Activated CD8-positive, alpha-beta memory T cell treated with anti-CD3 and anti-CD28 coated beads, Interleukin-2, amount 10 ng/mL, durations not matched to agents 7 days and 5 days (primary cell): Measurements from ENCODE around the gene DNAJB6. TPM values are rescaled to one million over a fixed set of nuclear protein-coding genes. Genes with fewer than 3 reads are reported as not detected.
A peak's percentile ranks its signal among the peaks of the same experiment; 100 is the strongest.

ENCODE experiments used
- ATAC-seq: fragments of 150-1000 bp; cut with Tn5 transposase; one replicate; pipeline ENCODE4 v1.10.0; 2021; ENCODE audit warnings: moderate library complexity
- CTCF ChIA-PET: fragments of 350-600 bp; sonication (Branson Sonifier 250); formaldehyde crosslinking; loops from one replicate; lab custom pipeline; 2021; ENCODE audit warnings: antibody characterized with exemption; lab: Charles Lee
- DNase-seq: peaks from one replicate; pipeline ENCODE4 v3.0.0-alpha.2; 2020
- H3K27ac Mint-ChIP-seq: one replicate; pipeline ENCODE4 v1.8.0; 2021; ENCODE audit warnings: mild to moderate bottlenecking, mixed read lengths
- H3K27me3 Mint-ChIP-seq: one replicate; pipeline ENCODE4 v1.8.0; 2021; ENCODE audit warnings: mixed read lengths
- H3K36me3 Mint-ChIP-seq: one replicate; pipeline ENCODE4 v1.8.0; 2021; ENCODE audit warnings: mild to moderate bottlenecking, mixed read lengths
- H3K4me1 Mint-ChIP-seq: one replicate; pipeline ENCODE4 v1.8.0; 2021; ENCODE audit warnings: mixed read lengths
- H3K4me3 Mint-ChIP-seq: one replicate; pipeline ENCODE4 v1.8.0; 2021; ENCODE audit warnings: mild to moderate bottlenecking, moderate library complexity, mixed read lengths
- H3K9me3 Mint-ChIP-seq: one replicate; pipeline ENCODE4 v1.8.0; 2022; ENCODE audit warnings: low read depth, mixed read lengths
- total RNA-seq, 2 experiments: library from RNA; stranded (reverse); gene quantifications; one replicate each; pipeline ENCODE4 v1.2.3, GENCODE V29; 2021

Gene DNAJB6
- total RNA-seq, 2 experiments from 2014 or later: 82.0 to 85.6 TPM

DNA sequence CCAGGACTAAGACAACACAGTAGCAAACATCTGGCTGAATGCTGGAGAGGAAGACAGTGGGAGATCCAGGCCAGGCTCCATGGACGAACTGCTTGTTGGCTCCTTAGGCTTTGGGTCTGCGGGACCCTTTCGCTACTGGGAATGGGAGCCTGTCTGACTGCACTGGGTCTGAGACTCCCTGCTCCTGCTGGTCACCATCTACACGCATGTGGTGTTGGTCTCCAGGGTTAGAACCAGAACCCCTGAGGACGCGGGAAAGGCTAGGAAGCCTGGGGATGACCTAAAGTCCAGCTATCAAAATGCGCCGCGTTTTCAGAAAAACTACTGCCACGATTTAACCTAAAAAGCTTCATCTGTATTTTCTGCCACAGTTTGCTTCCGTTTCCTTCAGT lies 817 bp upstream of the DNAJB6 start:
- ATAC-seq (no peak), DNase-seq (no peak)
- CTCF ChIA-PET: interaction anchor here (0.6 to 2.0 kb wide), 2 partner anchors 13 to 14 kb away, joined by 3 to 4 read pairs; no protein-coding TSS in a partner anchor
- peak overlapping the region; percentile 86 for H3K4me3 Mint-ChIP-seq
- peaks cover 31% of the 10 kb centered on the region for H3K4me1 Mint-ChIP-seq
- H3K27me3 Mint-ChIP-seq: peaks cover 27% of the 10 kb centered on the region
- no peaks in the 10 kb centered on the region for H3K9me3 Mint-ChIP-seq
- peaks cover 20% of the 10 kb centered on the region for H3K36me3 Mint-ChIP-seq
- H3K27ac Mint-ChIP-seq: peak overlapping the region; percentile 97

DNA sequence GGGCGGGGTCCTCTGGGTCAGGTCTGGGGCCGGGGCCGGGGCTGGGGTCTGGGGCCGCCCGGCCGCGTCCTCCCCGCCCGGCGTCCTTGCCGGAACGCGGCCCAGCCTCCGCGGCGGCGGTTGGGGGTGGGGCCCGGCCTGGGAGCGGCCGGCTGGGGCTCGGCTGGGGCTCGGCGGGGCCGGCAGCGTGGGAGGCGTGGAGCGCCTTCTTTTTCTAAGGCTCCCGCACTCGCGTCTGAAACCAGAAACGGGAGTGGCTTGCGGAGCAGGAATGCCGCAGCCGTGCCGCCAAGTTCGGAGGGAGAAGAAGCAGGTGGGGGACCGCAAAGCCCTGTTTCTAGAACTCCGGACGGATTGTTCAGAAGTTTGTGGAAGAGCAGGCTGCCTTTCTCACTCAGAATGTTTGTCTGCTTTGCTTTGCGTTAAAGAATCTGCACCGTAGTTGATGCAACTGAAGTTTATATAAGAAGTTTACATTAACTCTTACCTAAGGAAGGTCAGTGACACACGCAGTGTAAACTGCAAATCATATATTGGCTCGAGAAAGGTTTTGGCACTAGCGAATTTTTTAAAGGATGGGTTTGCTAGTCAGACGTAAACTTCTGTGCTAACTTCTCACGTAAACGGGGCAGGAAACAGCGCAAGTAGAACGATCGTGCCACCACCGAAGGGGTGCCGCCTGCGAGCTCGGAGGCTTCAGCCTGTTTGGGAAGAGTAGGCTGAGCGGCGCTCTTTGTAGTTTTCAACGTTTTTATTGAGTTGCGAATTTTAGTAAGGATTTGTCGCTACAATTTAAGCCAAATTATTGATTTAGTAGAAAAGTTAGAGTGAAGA lies 729 bp downstream of the DNAJB6 start:
- peak; percentile 69 for ATAC-seq
- Mint-ChIP-seq H3K27ac (peak overlapping the region; percentile 91), H3K27me3 (peaks cover 15% of the 10 kb centered on the region), H3K4me1 (peaks cover 43% of the 10 kb centered on the region), H3K4me3 (peak overlapping the region; percentile 84), H3K9me3 (no peaks in the 10 kb centered on the region), H3K36me3 (peaks cover 20% of the 10 kb centered on the region)
- CTCF ChIA-PET: interaction anchor here (0.9 to 2.9 kb wide), 13 partner anchors 10 to 410 kb away, joined by 3 to 18 read pairs (median 4); no protein-coding TSS in a partner anchor
- DNase-seq: peak; percentile 75

DNA sequence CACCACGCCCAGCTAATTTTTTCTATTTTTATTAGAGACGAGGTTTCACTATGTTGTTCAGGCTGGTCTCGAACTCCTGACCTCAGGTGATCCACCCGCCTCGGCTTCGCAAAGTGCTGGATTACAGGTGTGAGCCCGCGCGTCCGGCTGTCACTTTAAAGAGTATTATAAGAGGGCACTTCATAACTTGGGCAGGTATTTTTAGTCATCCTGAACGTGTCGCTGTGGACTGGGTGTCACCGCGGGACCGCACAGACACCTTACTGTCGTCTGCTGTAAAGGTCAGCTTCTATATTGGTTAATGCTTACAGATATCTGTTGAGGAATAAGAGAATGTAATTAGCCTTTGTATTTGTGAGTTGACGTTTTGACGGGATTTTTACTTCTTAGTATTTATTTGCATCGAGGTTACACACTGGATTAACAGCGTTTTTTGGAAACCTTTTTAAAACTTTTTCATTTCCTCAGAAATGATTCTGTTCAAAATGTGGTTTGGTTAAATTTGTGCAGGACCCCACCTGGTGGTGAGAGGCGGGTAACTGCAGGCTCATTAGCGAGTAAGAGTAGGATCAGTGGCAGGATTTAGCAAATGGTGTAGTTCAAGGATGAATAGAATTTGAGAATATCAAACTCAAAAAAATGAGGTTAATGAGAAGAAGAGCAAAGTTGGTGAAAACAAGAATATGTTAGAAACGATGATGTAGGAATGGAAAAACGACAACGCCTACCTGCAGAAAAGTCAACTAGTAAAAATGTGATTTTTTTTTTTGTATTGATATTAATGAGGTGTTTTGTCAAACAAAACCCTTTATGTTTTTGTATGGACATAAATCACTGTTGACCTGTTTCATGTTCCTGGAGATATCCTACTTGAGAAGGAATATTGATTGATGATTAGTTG lies 3.2 kb downstream of the DNAJB6 start:
- H3K36me3 Mint-ChIP-seq: peaks cover 26% of the 10 kb centered on the region
- peak overlapping the region; percentile 64 for H3K4me3 Mint-ChIP-seq
- H3K27ac Mint-ChIP-seq: peak overlapping the region; percentile 76
- no peaks in the 10 kb centered on the region for H3K9me3 Mint-ChIP-seq
- H3K4me1 Mint-ChIP-seq: peaks cover 52% of the 10 kb centered on the region
- CTCF ChIA-PET: interaction anchor here (0.8 to 2.9 kb wide), 11 partner anchors 8 to 69 kb away, joined by 3 to 13 read pairs (median 3); no protein-coding TSS in a partner anchor
- ATAC-seq (no peak), DNase-seq (peak; percentile 79)
- H3K27me3 Mint-ChIP-seq: peaks cover 4% of the 10 kb centered on the region

DNA sequence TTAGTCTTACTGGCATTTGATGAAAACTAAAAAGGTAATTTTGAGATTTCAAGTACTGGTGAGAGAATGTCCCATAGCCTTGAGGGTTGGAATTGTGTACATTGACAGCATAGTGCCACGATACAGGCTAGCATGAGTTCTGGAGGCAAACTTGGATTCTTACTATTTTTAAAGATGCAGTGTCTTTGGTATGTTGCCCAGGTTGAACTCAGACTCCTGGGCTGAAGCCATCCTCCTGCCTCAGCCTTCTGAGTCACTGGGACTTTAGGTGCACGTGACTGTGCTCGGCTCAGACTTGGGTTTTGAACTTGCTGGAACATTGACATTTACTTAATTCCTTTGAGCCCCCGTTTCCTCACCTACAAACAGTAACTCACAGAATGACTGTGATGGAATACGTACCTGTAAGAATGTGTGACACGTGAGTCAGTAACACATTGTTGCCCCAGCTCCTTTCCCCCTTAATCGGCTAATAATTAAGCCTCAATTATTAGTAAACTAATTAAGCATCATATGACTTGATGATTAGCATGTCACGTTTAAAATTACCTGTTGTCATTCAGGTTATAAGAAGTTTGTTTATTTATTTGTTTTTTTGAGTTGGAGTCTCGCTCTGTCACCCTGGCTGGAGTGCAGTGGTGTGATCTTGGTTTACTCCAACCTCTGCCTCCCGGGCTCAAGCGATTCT lies 10.6 kb downstream of the DNAJB6 start:
- H3K27me3 Mint-ChIP-seq: no peaks in the 10 kb centered on the region
- H3K36me3 Mint-ChIP-seq: peaks cover 15% of the 10 kb centered on the region
- DNase-seq (no peak), ATAC-seq (no peak)
- no peak overlapping the region for H3K27ac Mint-ChIP-seq
- H3K9me3 Mint-ChIP-seq: no peaks in the 10 kb centered on the region
- H3K4me3 Mint-ChIP-seq: no peak overlapping the region
- CTCF ChIA-PET: interaction anchor here (1.4 to 2.3 kb wide), 2 partner anchors 8 to 97 kb away, joined by 4 to 8 read pairs; no protein-coding TSS in a partner anchor
- H3K4me1 Mint-ChIP-seq: peaks cover 53% of the 10 kb centered on the region

DNA sequence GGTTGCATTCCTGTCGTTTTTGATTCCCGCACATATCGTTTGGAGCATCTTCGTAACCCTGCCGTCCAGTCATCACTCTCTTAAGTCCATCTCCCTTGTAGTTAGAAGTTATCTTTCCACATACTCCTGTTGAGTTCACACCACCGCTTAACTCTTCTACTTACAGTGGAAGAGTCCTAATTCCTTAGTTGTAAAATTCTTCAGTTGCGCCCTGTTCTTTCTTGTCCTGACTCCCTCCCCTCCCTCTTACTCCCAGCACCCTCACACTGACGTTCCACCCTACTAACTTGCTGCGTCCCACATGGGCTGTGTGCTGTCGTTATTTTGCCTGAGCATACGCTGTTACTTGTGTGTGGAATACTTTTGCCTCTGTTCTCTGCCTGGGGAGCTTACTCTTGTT lies 11.7 kb downstream of the DNAJB6 start:
- Mint-ChIP-seq H3K4me3 (no peak overlapping the region), H3K27ac (no peak overlapping the region), H3K36me3 (peaks cover 13% of the 10 kb centered on the region), H3K9me3 (no peaks in the 10 kb centered on the region), H3K4me1 (peaks cover 57% of the 10 kb centered on the region), H3K27me3 (no peaks in the 10 kb centered on the region)
- DNase-seq (no peak), ATAC-seq (no peak)
- CTCF ChIA-PET: interaction anchor here (2.3 kb wide), 1 partner anchor 9 kb away, joined by 8 read pairs; no protein-coding TSS in a partner anchor

DNA sequence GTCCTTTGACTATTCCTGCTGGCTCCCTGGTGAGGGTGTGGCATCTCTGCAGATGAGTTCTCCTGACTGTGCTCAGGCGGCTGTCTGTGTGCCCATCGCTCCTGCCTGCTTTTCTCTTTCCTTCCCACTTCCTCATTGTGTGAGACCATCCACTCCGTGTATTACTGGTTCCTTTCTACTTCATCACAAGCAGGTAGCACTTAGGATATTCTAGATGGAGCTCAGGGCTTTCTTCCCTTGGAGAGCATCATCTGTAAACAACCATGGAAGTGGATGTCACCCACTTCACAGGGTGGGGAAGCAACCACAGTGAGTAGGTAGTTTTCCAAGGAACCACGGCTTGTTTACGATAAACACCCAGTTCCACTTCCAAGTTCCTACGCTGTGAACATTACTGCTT lies 15.7 kb downstream of the DNAJB6 start:
- H3K4me3 Mint-ChIP-seq: no peak overlapping the region
- DNase-seq: no peak
- H3K27ac Mint-ChIP-seq: peak overlapping the region; percentile 66
- H3K4me1 Mint-ChIP-seq: peaks cover 70% of the 10 kb centered on the region
- no peaks in the 10 kb centered on the region for H3K27me3 Mint-ChIP-seq
- no peaks in the 10 kb centered on the region for H3K9me3 Mint-ChIP-seq
- no peak for ATAC-seq
- CTCF ChIA-PET: no interaction called here
- H3K36me3 Mint-ChIP-seq: peaks cover 13% of the 10 kb centered on the region

DNA sequence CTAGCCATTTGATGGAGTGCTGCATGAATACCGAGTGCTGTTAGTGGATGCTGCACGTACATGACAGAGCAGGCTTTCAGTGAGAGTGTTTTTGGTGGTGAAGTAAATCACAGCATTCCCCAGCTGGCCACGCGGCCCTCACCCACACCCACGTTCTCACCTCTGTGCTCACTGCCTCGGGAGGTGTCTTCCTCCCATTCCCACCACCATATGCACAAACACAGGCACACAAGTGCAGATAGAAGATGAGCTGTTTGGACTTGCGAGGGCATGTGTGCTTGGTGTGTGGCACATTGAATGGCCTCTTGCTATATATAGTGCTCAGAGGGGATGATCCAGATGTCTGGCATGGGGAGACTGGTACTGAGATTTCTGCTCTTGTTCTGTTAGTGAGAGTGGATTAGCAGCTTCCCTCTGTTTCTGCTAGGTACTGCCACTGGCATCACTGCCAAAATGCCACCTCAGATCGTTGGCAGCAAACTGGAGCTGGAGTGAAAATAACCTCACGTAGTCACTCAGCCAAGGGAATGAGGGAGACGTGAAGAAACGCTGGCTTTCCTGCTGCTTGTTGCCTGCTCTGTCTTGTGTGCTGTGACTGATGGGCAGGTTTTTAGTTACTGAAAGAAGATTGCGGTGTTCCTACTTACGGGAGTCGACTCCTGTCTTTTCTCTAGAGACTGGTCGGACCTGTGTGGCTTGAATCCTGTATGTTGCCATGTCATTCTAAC lies 19.1 kb downstream of the DNAJB6 start:
- H3K4me3 Mint-ChIP-seq: no peak overlapping the region
- ATAC-seq: peak; percentile 6
- peaks cover 32% of the 10 kb centered on the region for H3K36me3 Mint-ChIP-seq

DNA sequence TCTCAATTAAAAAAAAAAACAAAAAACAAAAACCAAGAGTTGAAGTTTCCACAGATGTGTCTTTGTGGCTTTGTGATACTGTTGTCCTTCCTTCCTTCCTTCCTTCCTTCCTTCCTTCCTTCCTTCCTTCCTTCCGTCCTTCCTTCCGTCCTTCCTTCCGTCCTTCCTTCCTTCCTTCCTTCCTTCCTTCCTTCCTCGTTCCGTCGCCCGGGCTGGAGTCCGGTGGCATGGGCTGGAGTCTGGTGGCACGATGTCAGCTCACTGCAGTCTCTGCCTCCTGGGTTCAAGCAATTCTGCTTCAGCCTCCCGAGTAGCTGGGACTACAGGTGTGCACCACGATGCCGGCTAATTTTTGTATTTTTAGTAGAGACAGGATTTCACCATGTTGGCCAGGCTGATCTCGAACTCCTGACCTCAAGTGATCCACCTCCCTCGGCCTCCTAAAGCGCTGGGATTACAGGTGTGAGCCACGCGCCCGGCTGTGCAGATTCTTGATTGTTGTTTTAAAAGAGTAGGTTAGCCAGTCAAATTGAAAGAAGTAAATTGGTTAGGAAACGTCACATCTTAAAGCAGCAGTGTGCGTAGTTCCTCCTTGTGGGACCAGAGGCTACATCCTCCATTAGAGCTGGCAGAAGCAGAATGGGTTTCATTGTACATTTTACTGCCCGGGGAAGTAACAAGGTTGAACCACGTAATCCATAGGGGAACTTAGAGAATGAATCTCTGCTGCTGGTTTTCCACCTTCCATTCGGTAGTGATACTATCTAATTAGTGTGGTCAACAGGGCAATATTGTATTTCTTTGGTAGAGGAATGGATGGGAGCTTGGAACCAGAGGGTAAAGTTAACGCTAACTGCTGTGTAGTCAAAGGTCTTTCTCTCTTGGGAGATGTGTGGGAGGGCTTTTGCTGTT lies 20.6 kb downstream of the DNAJB6 start:
- peaks cover 70% of the 10 kb centered on the region for H3K4me1 Mint-ChIP-seq
- peaks cover 33% of the 10 kb centered on the region for H3K36me3 Mint-ChIP-seq
- ATAC-seq (peak; percentile 63), DNase-seq (peak; percentile 51)
- H3K4me3 Mint-ChIP-seq: peak overlapping the region; percentile 53
- H3K27me3 Mint-ChIP-seq: no peaks in the 10 kb centered on the region
- H3K27ac Mint-ChIP-seq: peak overlapping the region; percentile 83
- H3K9me3 Mint-ChIP-seq: no peaks in the 10 kb centered on the region
- CTCF ChIA-PET: interaction anchor here (1.2 kb wide), 1 partner anchor 9 kb away, joined by 3 read pairs; no protein-coding TSS in a partner anchor

More for the DNA sequence above, 19.1 kb downstream of the DNAJB6 start:
- Mint-ChIP-seq H3K9me3 (no peaks in the 10 kb centered on the region), H3K4me1 (peaks cover 81% of the 10 kb centered on the region), H3K27me3 (no peaks in the 10 kb centered on the region), H3K27ac (peak overlapping the region; percentile 41)
- no peak for DNase-seq
- CTCF ChIA-PET: interaction anchor here (1.6 kb wide), 1 partner anchor 27 kb away, joined by 3 read pairs; no protein-coding TSS in a partner anchor

DNA sequence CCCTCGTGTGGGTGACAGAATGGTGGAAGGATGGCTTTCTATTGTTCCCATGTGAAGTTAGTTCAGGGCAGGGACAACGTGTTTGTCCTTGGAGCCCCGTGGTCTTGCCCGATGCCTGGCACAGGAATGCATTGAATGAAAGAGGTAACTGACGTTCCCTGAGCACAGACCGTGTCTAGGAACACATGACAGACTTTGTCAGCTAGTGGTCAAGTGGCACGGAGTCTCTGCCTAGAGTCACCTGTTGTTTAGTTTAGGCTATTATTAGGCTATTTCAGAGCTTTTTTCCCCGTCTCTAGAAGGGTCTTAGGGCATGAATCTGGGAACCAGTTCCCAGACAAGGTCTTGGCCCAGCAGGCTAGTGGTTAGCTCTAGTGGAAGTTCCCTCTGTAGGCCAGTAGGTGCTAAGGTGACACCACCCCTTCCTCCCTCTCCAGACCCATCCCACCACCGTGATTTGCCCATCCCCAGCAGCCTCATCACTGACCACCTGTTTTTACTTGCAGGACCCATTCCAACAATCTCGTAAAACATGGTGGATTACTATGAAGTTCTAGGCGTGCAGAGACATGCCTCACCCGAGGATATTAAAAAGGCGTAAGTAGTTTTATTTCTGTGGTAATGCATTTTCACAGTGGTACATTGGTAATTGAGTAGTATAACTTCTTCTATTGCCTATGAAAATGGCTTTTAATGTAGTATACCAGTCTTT lies 21.4 kb downstream of the DNAJB6 start:
- Mint-ChIP-seq H3K27ac (peak overlapping the region; percentile 83), H3K4me3 (no peak overlapping the region), H3K36me3 (peaks cover 40% of the 10 kb centered on the region), H3K4me1 (peaks cover 65% of the 10 kb centered on the region), H3K9me3 (no peaks in the 10 kb centered on the region), H3K27me3 (no peaks in the 10 kb centered on the region)
- no peak for ATAC-seq
- DNase-seq: no peak
- CTCF ChIA-PET: interaction anchor here (0.8 to 1.2 kb wide), 2 partner anchors 9 to 566 kb away, joined by 3 read pairs; no protein-coding TSS in a partner anchor

DNA sequence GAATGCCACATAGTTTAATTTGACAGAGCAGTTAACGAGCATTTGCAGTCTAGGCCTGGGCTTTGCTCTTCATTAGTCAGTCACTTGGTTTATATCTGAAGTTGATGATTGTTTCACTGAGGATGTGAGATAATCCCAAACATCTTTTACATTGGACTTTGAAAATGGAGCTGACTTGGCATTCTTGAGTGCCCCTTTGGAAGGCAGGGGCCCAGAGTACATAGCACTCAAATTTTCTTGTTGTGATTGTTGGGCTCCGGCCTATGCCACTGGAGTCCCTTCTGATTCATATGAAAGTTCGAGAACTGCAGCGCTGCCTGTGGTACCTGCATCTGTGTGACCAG lies 21.9 kb downstream of the DNAJB6 start:
- no peak for ATAC-seq
- no peak overlapping the region for H3K4me3 Mint-ChIP-seq
- peak overlapping the region; percentile 83 for H3K27ac Mint-ChIP-seq
- peaks cover 60% of the 10 kb centered on the region for H3K4me1 Mint-ChIP-seq
- DNase-seq: no peak
- no peaks in the 10 kb centered on the region for H3K27me3 Mint-ChIP-seq
- CTCF ChIA-PET: interaction anchor here (0.7 to 0.8 kb wide), 3 partner anchors 9 to 566 kb away, joined by 3 to 4 read pairs (median 3); no protein-coding TSS in a partner anchor
- H3K36me3 Mint-ChIP-seq: peaks cover 43% of the 10 kb centered on the region
- H3K9me3 Mint-ChIP-seq: no peaks in the 10 kb centered on the region

DNA sequence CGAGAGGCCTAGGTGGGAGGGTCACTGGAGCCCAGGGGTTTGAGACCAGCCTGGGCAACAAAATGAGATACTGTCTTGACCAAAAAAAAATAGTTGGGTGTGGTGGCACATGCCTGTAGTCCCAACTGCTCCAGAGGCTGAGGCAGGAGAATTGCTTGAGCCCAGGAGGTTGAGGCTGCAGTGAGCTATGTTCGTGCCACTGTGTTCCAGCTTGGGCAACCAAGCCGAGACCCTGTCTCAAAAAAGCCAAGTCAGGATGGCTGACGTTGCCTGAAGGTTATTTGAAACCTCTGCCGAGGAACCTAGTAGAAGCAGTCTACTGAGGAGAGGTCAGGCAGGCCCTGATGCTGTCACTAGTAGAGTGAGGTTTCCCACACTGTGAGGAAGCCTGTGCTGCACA lies 22.8 kb downstream of the DNAJB6 start:
- Mint-ChIP-seq H3K27ac (no peak overlapping the region), H3K4me3 (no peak overlapping the region), H3K9me3 (no peaks in the 10 kb centered on the region), H3K36me3 (peaks cover 51% of the 10 kb centered on the region), H3K27me3 (no peaks in the 10 kb centered on the region), H3K4me1 (peaks cover 57% of the 10 kb centered on the region)
- no peak for DNase-seq
- CTCF ChIA-PET: interaction anchor here (0.7 to 0.8 kb wide), 2 partner anchors 10 to 20 kb away, joined by 3 to 4 read pairs; no protein-coding TSS in a partner anchor
- no peak for ATAC-seq
